ENCODE measurements around the gene NR2F1-AS1. TPM values are rescaled to one million over a fixed set of nuclear protein-coding genes. Genes with fewer than 3 reads are reported as not detected.
A peak's percentile ranks its signal among the peaks of the same experiment; 100 is the strongest.

The NR2F1-AS1 gene
- total and polyA plus RNA-seq, 5 donors = 7.8 to 13.2 (median 10.9) TPM

DNA sequence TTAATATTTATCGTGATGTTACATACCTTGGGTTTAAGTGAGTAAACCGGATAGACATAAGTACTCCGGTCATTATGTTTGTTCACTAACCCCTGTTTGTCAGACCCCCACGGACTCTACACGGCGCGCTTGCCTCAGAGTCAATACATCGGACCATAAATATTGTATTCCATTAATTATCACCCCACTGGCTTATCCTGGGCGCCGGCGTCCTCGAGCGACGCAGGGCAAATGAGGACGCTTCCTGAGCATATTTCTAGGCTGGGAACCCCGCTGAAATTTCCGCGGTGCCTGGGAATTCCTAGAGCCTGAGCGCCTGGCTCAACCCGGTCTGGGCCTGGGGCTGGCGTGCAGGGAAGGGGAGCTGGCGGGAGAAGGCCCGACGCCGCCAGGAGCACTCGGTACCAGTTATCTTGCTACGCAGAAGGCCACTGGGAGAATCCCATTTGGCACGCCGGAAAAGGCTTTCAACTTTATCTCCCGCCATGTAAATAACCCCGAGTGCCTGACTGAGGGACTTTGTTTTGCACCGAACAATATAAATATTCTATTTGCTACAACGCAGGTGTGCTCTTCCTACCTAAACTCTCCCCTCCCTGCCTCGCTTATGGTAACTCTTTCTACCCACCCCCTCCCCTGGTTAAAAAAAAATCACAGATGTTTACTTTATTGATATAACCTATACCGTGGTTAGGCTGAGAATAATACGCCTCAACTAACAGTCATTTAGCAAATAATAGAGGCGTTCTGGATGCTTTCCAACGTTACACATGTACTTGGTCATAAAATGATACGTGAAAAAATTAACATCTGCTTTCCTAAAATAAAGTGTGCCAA lies 21.4 kb upstream of the NR2F1-AS1 start:
- no peaks in the 10 kb centered on the region for H3K9me3 ChIP-seq (ENCODE audit: control insufficient read depth, low read length)
- H3K27me3 ChIP-seq (ENCODE audit: control insufficient read depth, insufficient read depth) = no peaks in the 10 kb centered on the region
- H3K27ac ChIP-seq (ENCODE audit: low read length) = peak overlapping the region; percentile 73
- WGBS = 32% methylated on average over 39 of the region's 39 CpGs
- no peaks in the 10 kb centered on the region for H3K4me1 ChIP-seq (ENCODE audit: control insufficient read depth, insufficient read depth, low read length)
- intact Hi-C loops (cut with DNase I) = loop anchor here in 2 of 4 donors (10.0 kb wide), 2 partner anchors 192 to 202 kb away; no protein-coding TSS in a partner anchor
- DNase-seq (peak in 2 of 3 donors; percentile 40 to 61), ATAC-seq (peak; percentile 31 to 36)
- H3K4me3 ChIP-seq (ENCODE audit: low read length) = no peak overlapping the region

- ATAC-seq = no peak
- Histone ChIP-seq H3K27me3 (ENCODE audit: control insufficient read depth, insufficient read depth) (no peaks in the 10 kb centered on the region), H3K4me1 (ENCODE audit: control insufficient read depth, insufficient read depth, low read length) (no peaks in the 10 kb centered on the region), H3K27ac (ENCODE audit: low read length) (peak overlapping the region; percentile 5), H3K4me3 (ENCODE audit: low read length) (no peak overlapping the region), H3K9me3 (ENCODE audit: control insufficient read depth, low read length) (no peaks in the 10 kb centered on the region)
- intact Hi-C loops (cut with DNase I) = loop anchor here in 2 of 4 donors (10.0 kb wide), 2 partner anchors 193 to 203 kb away; no protein-coding TSS in a partner anchor
- no peak for DNase-seq
- WGBS = 34% methylated on average over 9 of the region's 9 CpGs
These were observed 20.8 kb upstream of the NR2F1-AS1 start for GRCh38 chr5:93601802-93602155.

DNA sequence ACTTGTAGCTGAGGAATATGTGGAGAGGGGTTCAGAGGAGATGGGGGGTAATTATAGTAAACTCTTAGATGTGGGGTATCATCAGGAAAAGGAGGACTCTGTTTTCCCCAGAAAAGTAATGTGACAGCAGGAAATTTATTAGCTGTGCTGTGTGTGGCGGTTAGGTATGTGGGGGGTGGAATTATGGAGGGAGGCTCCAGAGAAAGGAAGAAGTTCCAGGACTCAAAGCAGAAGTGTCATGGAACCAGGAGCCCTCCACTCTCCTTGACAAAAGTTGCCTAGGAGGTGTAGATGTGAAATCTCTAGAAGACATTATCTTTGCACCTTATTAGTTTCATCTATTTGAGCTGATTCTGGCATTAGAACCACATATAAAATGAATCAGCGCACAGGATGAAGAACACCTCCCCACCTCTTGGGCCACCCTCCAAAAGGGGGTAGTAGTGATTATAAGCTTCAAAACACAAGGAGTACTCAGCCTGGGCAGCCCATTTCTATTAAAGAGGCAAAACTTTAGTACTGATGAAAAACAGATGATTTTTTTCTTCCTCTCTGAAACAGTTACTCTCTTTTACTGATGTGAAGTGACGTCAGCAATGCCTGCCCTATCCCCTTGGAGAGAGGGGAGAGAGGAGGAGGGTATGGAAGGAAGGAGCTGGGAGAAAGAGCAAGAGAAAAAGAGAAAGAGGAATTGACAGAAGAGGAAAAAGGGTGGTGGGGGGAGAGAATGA lies 20.2 kb upstream of the NR2F1-AS1 start:
- H3K4me3 ChIP-seq (ENCODE audit: low read length) = no peak overlapping the region
- peak overlapping the region; percentile 5 for H3K27ac ChIP-seq (ENCODE audit: low read length)
- H3K4me1 ChIP-seq (ENCODE audit: control insufficient read depth, insufficient read depth, low read length) = no peaks in the 10 kb centered on the region
- no peaks in the 10 kb centered on the region for H3K27me3 ChIP-seq (ENCODE audit: control insufficient read depth, insufficient read depth)
- H3K9me3 ChIP-seq (ENCODE audit: control insufficient read depth, low read length) = no peaks in the 10 kb centered on the region
- 53% methylated on average over 3 of the region's 3 CpGs for WGBS
- ATAC-seq (peak in 1 of 2 donors; percentile 18), DNase-seq (no peak)
- intact Hi-C loops (cut with DNase I) = loop anchor here in 2 of 4 donors (10.0 kb wide), 2 partner anchors 194 to 204 kb away; no protein-coding TSS in a partner anchor

DNA sequence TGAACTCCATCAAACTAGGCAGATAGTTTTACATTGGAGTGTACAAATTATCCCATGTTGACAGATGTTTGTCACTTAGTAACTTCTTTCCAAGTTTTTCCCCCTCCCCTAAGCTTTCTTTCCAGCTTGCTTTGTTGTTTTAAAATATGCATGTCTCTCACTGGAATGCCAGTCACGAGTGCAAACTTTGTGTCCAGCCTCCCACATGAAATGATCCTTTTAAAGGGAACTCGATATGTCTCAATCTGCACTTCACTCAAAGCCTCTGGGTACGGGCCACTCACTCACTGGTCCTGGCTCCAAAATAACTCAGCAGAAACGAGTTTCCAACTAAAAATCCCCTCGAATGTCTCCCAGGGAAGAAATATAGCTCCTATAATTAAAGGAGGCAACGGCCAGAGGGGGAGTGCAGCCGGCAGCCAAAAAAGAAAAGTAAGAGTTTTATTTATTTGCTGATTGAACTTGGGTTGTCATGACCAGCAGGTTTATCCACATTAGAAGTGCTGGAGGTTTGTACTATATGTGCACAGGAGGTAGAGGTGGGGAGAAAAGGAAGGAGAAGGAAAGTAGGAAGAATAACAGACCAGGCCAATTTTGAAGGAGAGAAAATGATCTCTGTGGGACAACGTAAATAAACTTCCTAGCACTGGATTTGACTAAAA lies 19.5 kb upstream of the NR2F1-AS1 start:
- DNase-seq (no peak), ATAC-seq (no peak)
- Histone ChIP-seq H3K27me3 (ENCODE audit: control insufficient read depth, insufficient read depth) (no peaks in the 10 kb centered on the region), H3K27ac (ENCODE audit: low read length) (no peak overlapping the region), H3K4me1 (ENCODE audit: control insufficient read depth, insufficient read depth, low read length) (no peaks in the 10 kb centered on the region), H3K9me3 (ENCODE audit: control insufficient read depth, low read length) (no peaks in the 10 kb centered on the region), H3K4me3 (ENCODE audit: low read length) (no peak overlapping the region)
- intact Hi-C loops (cut with DNase I) = loop anchor here in 2 of 4 donors (10.0 kb wide), 2 partner anchors 194 to 204 kb away; no protein-coding TSS in a partner anchor
- 31% methylated on average over 8 of the region's 8 CpGs for WGBS

GRCh38 chr5:93599399-93600120 lies 18.5 kb upstream of the NR2F1-AS1 start:
- Histone ChIP-seq H3K27ac (ENCODE audit: low read length) (peak overlapping the region; percentile 20), H3K4me1 (ENCODE audit: control insufficient read depth, insufficient read depth, low read length) (no peaks in the 10 kb centered on the region), H3K27me3 (ENCODE audit: control insufficient read depth, insufficient read depth) (no peaks in the 10 kb centered on the region), H3K4me3 (ENCODE audit: low read length) (no peak overlapping the region), H3K9me3 (ENCODE audit: control insufficient read depth, low read length) (no peaks in the 10 kb centered on the region)
- DNase-seq (peak in 1 of 3 donors; percentile 63), ATAC-seq (peak; percentile 58 to 61)
- WGBS = 23% methylated on average over 17 of the region's 17 CpGs
- intact Hi-C loops (cut with DNase I) = loop anchor here in 3 of 4 donors (10.0 kb wide), 2 partner anchors 195 to 205 kb away; no protein-coding TSS in a partner anchor

DNA sequence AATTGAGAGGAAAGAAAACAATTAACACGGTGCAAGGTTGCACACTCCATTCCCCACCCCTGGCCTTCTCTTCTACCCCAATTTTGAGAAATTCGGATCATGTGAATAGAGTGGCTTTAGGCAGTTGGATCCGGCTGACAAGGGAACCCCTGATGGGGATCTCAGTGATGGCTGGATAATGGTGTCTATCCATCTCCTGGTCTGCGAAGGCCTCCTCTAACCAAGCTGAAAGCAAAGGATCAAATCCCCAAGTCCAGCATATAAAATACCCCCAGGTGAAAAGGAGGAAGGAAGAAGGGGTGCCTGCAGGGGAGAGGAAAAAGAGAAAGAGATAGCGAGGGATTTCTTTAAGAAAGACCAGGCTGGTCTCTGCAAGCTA lies 18.0 kb upstream of the NR2F1-AS1 start:
- peak overlapping the region; percentile 12 for H3K27ac ChIP-seq (ENCODE audit: low read length)
- whole genome bisulfite sequencing = 36% methylated on average over 5 of the region's 5 CpGs
- H3K27me3 ChIP-seq (ENCODE audit: control insufficient read depth, insufficient read depth) = no peaks in the 10 kb centered on the region
- H3K4me1 ChIP-seq (ENCODE audit: control insufficient read depth, insufficient read depth, low read length) = no peaks in the 10 kb centered on the region
- no peak overlapping the region for H3K4me3 ChIP-seq (ENCODE audit: low read length)
- intact Hi-C loops (cut with DNase I) = loop anchor here in 1 of 4 donors (10.0 kb wide), 1 partner anchor 206 kb away; no protein-coding TSS in a partner anchor
- DNase-seq (no peak), ATAC-seq (no peak)
- no peaks in the 10 kb centered on the region for H3K9me3 ChIP-seq (ENCODE audit: control insufficient read depth, low read length)

- 38% methylated on average over 28 of the region's 28 CpGs for WGBS
- peak; percentile 18 to 75 (median 60) for DNase-seq
- Histone ChIP-seq H3K4me3 (ENCODE audit: low read length) (no peak overlapping the region), H3K27me3 (ENCODE audit: control insufficient read depth, insufficient read depth) (no peaks in the 10 kb centered on the region), H3K4me1 (ENCODE audit: control insufficient read depth, insufficient read depth, low read length) (no peaks in the 10 kb centered on the region), H3K27ac (ENCODE audit: low read length) (no peak overlapping the region), H3K9me3 (ENCODE audit: control insufficient read depth, low read length) (no peaks in the 10 kb centered on the region)
- peak; percentile 35 to 51 for ATAC-seq
- intact Hi-C loops (cut with DNase I) = loop anchor here in 1 of 4 donors (10.0 kb wide), 1 partner anchor 206 kb away; no protein-coding TSS in a partner anchor
These were observed 17.3 kb upstream of the NR2F1-AS1 start for GRCh38 chr5:93598091-93599000.

- H3K27me3 ChIP-seq (ENCODE audit: control insufficient read depth, insufficient read depth) = no peaks in the 10 kb centered on the region
These were observed 15.9 kb upstream of the NR2F1-AS1 start for GRCh38 chr5:93596676-93597490.

DNA sequence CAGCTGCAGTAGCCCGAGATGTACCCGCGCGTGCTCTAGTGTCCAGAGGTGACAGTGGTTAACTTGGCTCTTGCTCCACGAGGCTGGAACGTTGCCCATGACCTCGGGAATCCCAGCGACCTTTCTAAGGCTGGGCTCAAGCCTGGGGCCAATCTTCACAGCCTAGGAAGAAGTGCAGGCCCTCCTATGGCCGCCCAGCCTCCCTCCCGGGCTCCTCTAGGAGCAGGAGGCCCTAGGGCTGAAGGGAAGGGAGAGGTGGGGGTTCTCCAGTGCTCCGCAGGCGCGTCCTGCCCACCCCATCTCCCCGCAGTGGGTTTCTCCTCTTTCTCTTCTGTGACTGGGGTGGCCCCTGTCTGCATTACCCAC lies 15.3 kb upstream of the NR2F1-AS1 start:
- ATAC-seq (peak; percentile 4), DNase-seq (peak in 2 of 3 donors; percentile 20 to 37)
- Histone ChIP-seq H3K27ac (ENCODE audit: low read length) (no peak overlapping the region), H3K27me3 (ENCODE audit: control insufficient read depth, insufficient read depth) (no peaks in the 10 kb centered on the region), H3K9me3 (ENCODE audit: control insufficient read depth, low read length) (no peaks in the 10 kb centered on the region), H3K4me1 (ENCODE audit: control insufficient read depth, insufficient read depth, low read length) (no peaks in the 10 kb centered on the region), H3K4me3 (ENCODE audit: low read length) (no peak overlapping the region)
- 43% methylated on average over 14 of the region's 14 CpGs for WGBS
- intact Hi-C loops (cut with DNase I) = loop anchor here in 1 of 4 donors (10.0 kb wide), 1 partner anchor 209 kb away; no protein-coding TSS in a partner anchor

More at GRCh38 chr5:93596676-93597490, 15.9 kb upstream of the NR2F1-AS1 start:
- intact Hi-C loops (cut with DNase I) = loop anchor here in 1 of 4 donors (10.0 kb wide), 1 partner anchor 208 kb away; no protein-coding TSS in a partner anchor
- Histone ChIP-seq H3K4me1 (ENCODE audit: control insufficient read depth, insufficient read depth, low read length) (no peaks in the 10 kb centered on the region), H3K4me3 (ENCODE audit: low read length) (no peak overlapping the region), H3K27ac (ENCODE audit: low read length) (no peak overlapping the region), H3K9me3 (ENCODE audit: control insufficient read depth, low read length) (no peaks in the 10 kb centered on the region)
- DNase-seq (peak in 1 of 3 donors; percentile 63), ATAC-seq (peak in 1 of 2 donors; percentile 20)
- 37% methylated on average over 40 of the region's 40 CpGs for WGBS

All from right cardiac atrium (tissue), 5 donors.